GM23338 (cell line): Measurements from ENCODE around the gene DLG2. TPM values are rescaled to one million over a fixed set of nuclear protein-coding genes. Genes with fewer than 3 reads are reported as not detected.

Experiments
- ATAC-seq: fragments of 200-7000 bp; cut with Tn5 transposase; 3 replicates; pipeline ENCODE4 v1.9.1; 2020
- DNase-seq: peaks from one replicate; pipeline ENCODE4 v3.0.0-alpha.2; 2015; ENCODE audit warnings: low spot score
- H2AFZ ChIP-seq: fragments of 200-600 bp; sonication (generic); 2 replicates; pipeline ENCODE4 v1.8.0; 2016; ENCODE audit warnings: antibody characterized with exemption, mild to moderate bottlenecking, moderate library complexity
- H3F3A ChIP-seq: fragments of 200-600 bp; sonication (generic); replicated peaks from 2 replicates; pipeline ENCODE4 v1.8.0; 2017; ENCODE audit warnings: antibody characterized with exemption, mixed run types, low read depth
- H3K27ac ChIP-seq: fragments of 200-600 bp; sonication (generic); 2 replicates; pipeline ENCODE4 v1.6.1; 2016; ENCODE audit warnings: low read depth
- H3K27me3 ChIP-seq: fragments of 200-600 bp; sonication (generic); 2 replicates; pipeline ENCODE4 v1.8.0; 2016; ENCODE audit warnings: mild to moderate bottlenecking, mixed run types, moderate library complexity; ENCODE audit not compliant: insufficient read depth
- H3K36me3 ChIP-seq: fragments of 200-600 bp; sonication (generic); 2 replicates; pipeline ENCODE4 v1.8.0; 2016; ENCODE audit warnings: mild to moderate bottlenecking; ENCODE audit not compliant: insufficient read depth
- H3K4me1 ChIP-seq: fragments of 200-600 bp; sonication (generic); 2 replicates; pipeline ENCODE4 v1.8.0; 2016; ENCODE audit warnings: mild to moderate bottlenecking, moderate library complexity; ENCODE audit not compliant: insufficient read depth
- H3K4me2 ChIP-seq: fragments of 200-600 bp; sonication (generic); 2 replicates; pipeline ENCODE4 v1.7.1; 2017; ENCODE audit warnings: mixed run types
- H3K4me3 ChIP-seq: fragments of 200-600 bp; sonication (generic); 2 replicates; pipeline ENCODE4 v1.6.1; 2016; ENCODE audit warnings: mixed run types
- H3K79me2 ChIP-seq: fragments of 200-600 bp; sonication (generic); replicated peaks from 2 replicates; pipeline ENCODE4 v1.8.0; 2017; ENCODE audit warnings: mild to moderate bottlenecking; ENCODE audit not compliant: insufficient read depth
- H3K9me2 ChIP-seq: fragments of 200-600 bp; sonication (generic); 2 replicates; pipeline ENCODE4 v1.8.0; 2017; ENCODE audit not compliant: insufficient read depth
- H4K20me1 ChIP-seq: fragments of 200-600 bp; sonication (generic); replicated peaks from 2 replicates; pipeline ENCODE4 v1.8.0; 2017; ENCODE audit warnings: mild to moderate bottlenecking; ENCODE audit not compliant: insufficient read depth
- H3K27ac Mint-ChIP-seq: 2 replicates; pipeline ENCODE4 v1.8.0; 2020; ENCODE audit warnings: inconsistent platforms, mild to moderate bottlenecking, moderate library complexity, mixed read lengths
- H3K27me3 Mint-ChIP-seq: 3 replicates; pipeline ENCODE4 v1.8.0; 2022; ENCODE audit warnings: low read depth, mild to moderate bottlenecking, moderate library complexity, mixed read lengths, inconsistent platforms; ENCODE audit not compliant: insufficient read depth, poor library complexity
- H3K36me3 Mint-ChIP-seq: 3 replicates; pipeline ENCODE4 v1.8.0; 2021; ENCODE audit warnings: low read depth, mild to moderate bottlenecking, inconsistent platforms, moderate library complexity, mixed read lengths
- H3K4me1 Mint-ChIP-seq: 3 replicates; pipeline ENCODE4 v1.8.0; 2020; ENCODE audit warnings: mild to moderate bottlenecking, inconsistent platforms, mixed read lengths
- H3K4me3 Mint-ChIP-seq: 3 replicates; pipeline ENCODE4 v1.8.0; 2021; ENCODE audit warnings: moderate library complexity, mild to moderate bottlenecking, inconsistent platforms, mixed read lengths
- H3K9me3 Mint-ChIP-seq: 3 replicates; pipeline ENCODE4 v1.8.0; 2020; ENCODE audit warnings: moderate library complexity, mild to moderate bottlenecking, inconsistent platforms, mixed read lengths
- CREB1 ChIP-seq: fragments of 250-450 bp; sonication (Bioruptor Pico); IDR thresholded peaks from 2 replicates; pipeline ENCODE4 v1.5.0; 2020; ENCODE audit warnings: low read depth, mild to moderate bottlenecking, moderate library complexity
- EZH2 ChIP-seq: fragments of 200-600 bp; sonication (generic); IDR thresholded peaks from one replicate; pipeline ENCODE4 v1.8.0; 2017; ENCODE audit warnings: antibody characterized with exemption, mild to moderate bottlenecking, low read depth; ENCODE audit not compliant: unreplicated experiment
- EZH2phosphoT487 ChIP-seq: fragments of 200-600 bp; sonication (generic); IDR thresholded peaks from one replicate; pipeline ENCODE4 v1.8.1; 2018; ENCODE audit warnings: antibody characterized with exemption; ENCODE audit not compliant: unreplicated experiment
- JUNB ChIP-seq: IDR thresholded peaks from one replicate; pipeline ENCODE4 v1.6.1; 2016; ENCODE audit warnings: antibody characterized with exemption; ENCODE audit not compliant: unreplicated experiment
- NANOG ChIP-seq: IDR thresholded peaks from 2 replicates; pipeline ENCODE4 v1.6.1; 2016; ENCODE audit warnings: antibody characterized with exemption, borderline replicate concordance
- POLR2AphosphoS5 ChIP-seq: IDR thresholded peaks from 2 replicates; pipeline ENCODE4 v1.6.1; 2016; ENCODE audit warnings: antibody characterized with exemption, low read depth
- STAT1 ChIP-seq: IDR thresholded peaks from one replicate; pipeline ENCODE4 v1.6.1; 2016; ENCODE audit warnings: antibody characterized with exemption; ENCODE audit not compliant: unreplicated experiment
- ZNF114 ChIP-seq: fragments of 250-450 bp; sonication (Bioruptor Pico); IDR thresholded peaks from 2 replicates; pipeline ENCODE4 v1.5.0; 2020; ENCODE audit warnings: mild to moderate bottlenecking, moderate library complexity
- ZNF331 ChIP-seq: fragments of 250-450 bp; sonication (Bioruptor Pico); IDR thresholded peaks from 2 replicates; pipeline ENCODE4 v1.5.0; 2020; ENCODE audit warnings: low read depth, mild to moderate bottlenecking, moderate library complexity
- polyA plus RNA-seq: library from polyadenylated mRNA; unstranded; fragments of >200 nt; fragmentation: Nextera tagmentation; extraction: Ambion mirVana; gene quantifications from 2 replicates; pipeline ENCODE4 v1.2.1, GENCODE V29; 2016
- total RNA-seq: library from RNA; depleted of rRNA; stranded (reverse); fragments of >200 nt; shearing (Covaris generic); gene quantifications from 2 replicates; pipeline ENCODE4 v1.2.3, GENCODE V29; 2014
- TF ChIP-seq, protein P1 (sequence below): IDR thresholded peaks from 2 replicates; pipeline ENCODE4 v1.6.1; 2016; ENCODE audit warnings: antibody characterized with exemption
- TF ChIP-seq, protein P2 (sequence below): fragments of 250-450 bp; sonication (Bioruptor Pico); IDR thresholded peaks from 2 replicates; pipeline ENCODE4 v1.5.0; 2020; ENCODE audit warnings: mild to moderate bottlenecking, moderate library complexity
- TF ChIP-seq, protein P3 (sequence below): IDR thresholded peaks from one replicate; pipeline ENCODE4 v1.6.1; 2018; ENCODE audit warnings: antibody characterized with exemption; ENCODE audit not compliant: unreplicated experiment

Gene DLG2
- total and polyA plus RNA-seq, 2 experiments from 2014 or later: 19.8 to 21.5 TPM

DNA sequence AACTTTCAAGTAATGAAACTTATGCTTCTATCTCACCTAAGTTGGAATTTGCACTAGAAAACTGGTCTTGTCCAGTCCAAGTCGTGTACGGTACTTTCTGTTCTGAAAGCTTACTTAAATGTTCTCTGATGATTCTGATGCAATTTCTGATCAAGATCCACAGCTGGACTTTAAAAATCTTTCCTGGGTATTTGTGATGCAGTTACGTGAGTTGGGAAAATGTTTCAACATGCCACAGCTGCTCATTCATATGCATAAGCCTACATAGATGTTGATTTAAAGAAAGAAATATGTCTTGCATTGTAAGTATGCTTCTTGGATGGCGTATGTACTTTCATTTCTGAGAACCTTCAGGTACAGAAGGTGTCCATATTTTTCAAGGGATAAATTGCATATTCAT, 1847.3 kb downstream of the DLG2 start:
- H3K27ac ChIP-seq: no peak overlapping the region

DNA sequence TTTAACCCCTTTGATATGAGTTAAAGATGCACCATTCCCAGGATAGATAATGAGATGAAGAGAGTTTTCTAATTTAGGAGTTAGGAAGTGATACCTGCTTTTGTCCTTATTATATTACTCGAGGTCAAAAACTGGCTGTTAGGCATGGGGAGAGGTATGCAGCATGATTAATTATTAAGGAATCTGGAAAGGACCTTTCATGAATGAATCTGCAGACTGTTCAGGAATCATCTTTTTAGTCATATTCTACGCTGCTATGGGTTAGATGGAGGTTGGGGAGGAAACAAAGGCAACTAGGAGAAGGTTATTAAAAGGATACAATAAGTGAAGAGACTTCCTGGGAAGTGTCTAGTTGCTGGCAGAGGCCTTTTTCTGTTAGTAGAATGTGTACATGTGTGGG, 1848.5 kb downstream of the DLG2 start:
- Mint-ChIP-seq H3K36me3 (no peaks in the 10 kb centered on the region), H3K27me3 (peaks cover 2% of the 10 kb centered on the region), H3K27ac (no peak overlapping the region), H3K9me3 (no peaks in the 10 kb centered on the region), H3K4me1 (no peaks in the 10 kb centered on the region), H3K4me3 (no peak overlapping the region)
- ATAC-seq (no peak), DNase-seq (no peak)
- H3K79me2 ChIP-seq: no peaks in the 10 kb centered on the region
- no peaks in the 10 kb centered on the region for H3K27me3 ChIP-seq
- no peak overlapping the region for H3K27ac ChIP-seq
- no peaks in the 10 kb centered on the region for H4K20me1 ChIP-seq
- H3K4me2 ChIP-seq: no peak overlapping the region
- H3K4me3 ChIP-seq: no peak overlapping the region
- no peaks in the 10 kb centered on the region for H3K36me3 ChIP-seq
- H3K9me2 ChIP-seq: no peaks in the 10 kb centered on the region
- no peaks in the 10 kb centered on the region for H3K4me1 ChIP-seq
- H2AFZ ChIP-seq: no peak overlapping the region
- H3F3A ChIP-seq: no peaks in the 10 kb centered on the region
- TF ChIP-seq, protein P1, sequence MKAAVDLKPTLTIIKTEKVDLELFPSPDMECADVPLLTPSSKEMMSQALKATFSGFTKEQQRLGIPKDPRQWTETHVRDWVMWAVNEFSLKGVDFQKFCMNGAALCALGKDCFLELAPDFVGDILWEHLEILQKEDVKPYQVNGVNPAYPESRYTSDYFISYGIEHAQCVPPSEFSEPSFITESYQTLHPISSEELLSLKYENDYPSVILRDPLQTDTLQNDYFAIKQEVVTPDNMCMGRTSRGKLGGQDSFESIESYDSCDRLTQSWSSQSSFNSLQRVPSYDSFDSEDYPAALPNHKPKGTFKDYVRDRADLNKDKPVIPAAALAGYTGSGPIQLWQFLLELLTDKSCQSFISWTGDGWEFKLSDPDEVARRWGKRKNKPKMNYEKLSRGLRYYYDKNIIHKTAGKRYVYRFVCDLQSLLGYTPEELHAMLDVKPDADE: no peak
- TF ChIP-seq ZNF331 (no peak), NANOG (no peak), CREB1 (no peak), JUNB (no peak), EZH2phosphoT487 (no peak)
- TF ChIP-seq, protein P2, sequence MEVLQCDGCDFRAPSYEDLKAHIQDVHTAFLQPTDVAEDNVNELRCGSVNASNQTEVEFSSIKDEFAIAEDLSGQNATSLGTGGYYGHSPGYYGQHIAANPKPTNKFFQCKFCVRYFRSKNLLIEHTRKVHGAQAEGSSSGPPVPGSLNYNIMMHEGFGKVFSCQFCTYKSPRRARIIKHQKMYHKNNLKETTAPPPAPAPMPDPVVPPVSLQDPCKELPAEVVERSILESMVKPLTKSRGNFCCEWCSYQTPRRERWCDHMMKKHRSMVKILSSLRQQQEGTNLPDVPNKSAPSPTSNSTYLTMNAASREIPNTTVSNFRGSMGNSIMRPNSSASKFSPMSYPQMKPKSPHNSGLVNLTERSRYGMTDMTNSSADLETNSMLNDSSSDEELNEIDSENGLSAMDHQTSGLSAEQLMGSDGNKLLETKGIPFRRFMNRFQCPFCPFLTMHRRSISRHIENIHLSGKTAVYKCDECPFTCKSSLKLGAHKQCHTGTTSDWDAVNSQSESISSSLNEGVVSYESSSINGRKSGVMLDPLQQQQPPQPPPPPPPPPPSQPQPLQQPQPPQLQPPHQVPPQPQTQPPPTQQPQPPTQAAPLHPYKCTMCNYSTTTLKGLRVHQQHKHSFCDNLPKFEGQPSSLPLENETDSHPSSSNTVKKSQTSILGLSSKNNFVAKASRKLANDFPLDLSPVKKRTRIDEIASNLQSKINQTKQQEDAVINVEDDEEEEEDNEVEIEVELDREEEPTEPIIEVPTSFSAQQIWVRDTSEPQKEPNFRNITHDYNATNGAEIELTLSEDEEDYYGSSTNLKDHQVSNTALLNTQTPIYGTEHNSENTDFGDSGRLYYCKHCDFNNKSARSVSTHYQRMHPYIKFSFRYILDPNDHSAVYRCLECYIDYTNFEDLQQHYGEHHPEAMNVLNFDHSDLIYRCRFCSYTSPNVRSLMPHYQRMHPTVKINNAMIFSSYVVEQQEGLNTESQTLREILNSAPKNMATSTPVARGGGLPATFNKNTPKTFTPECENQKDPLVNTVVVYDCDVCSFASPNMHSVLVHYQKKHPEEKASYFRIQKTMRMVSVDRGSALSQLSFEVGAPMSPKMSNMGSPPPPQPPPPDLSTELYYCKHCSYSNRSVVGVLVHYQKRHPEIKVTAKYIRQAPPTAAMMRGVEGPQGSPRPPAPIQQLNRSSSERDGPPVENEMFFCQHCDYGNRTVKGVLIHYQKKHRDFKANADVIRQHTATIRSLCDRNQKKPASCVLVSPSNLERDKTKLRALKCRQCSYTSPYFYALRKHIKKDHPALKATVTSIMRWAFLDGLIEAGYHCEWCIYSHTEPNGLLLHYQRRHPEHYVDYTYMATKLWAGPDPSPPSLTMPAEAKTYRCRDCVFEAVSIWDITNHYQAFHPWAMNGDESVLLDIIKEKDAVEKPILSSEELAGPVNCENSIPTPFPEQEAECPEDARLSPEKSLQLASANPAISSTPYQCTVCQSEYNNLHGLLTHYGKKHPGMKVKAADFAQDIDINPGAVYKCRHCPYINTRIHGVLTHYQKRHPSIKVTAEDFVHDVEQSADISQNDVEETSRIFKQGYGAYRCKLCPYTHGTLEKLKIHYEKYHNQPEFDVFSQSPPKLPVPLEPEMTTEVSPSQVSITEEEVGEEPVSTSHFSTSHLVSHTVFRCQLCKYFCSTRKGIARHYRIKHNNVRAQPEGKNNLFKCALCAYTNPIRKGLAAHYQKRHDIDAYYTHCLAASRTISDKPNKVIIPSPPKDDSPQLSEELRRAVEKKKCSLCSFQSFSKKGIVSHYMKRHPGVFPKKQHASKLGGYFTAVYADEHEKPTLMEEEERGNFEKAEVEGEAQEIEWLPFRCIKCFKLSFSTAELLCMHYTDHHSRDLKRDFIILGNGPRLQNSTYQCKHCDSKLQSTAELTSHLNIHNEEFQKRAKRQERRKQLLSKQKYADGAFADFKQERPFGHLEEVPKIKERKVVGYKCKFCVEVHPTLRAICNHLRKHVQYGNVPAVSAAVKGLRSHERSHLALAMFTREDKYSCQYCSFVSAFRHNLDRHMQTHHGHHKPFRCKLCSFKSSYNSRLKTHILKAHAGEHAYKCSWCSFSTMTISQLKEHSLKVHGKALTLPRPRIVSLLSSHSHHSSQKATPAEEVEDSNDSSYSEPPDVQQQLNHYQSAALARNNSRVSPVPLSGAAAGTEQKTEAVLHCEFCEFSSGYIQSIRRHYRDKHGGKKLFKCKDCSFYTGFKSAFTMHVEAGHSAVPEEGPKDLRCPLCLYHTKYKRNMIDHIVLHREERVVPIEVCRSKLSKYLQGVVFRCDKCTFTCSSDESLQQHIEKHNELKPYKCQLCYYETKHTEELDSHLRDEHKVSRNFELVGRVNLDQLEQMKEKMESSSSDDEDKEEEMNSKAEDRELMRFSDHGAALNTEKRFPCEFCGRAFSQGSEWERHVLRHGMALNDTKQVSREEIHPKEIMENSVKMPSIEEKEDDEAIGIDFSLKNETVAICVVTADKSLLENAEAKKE (CRISPR knock-in tag): no peak
- TF ChIP-seq, protein P3, sequence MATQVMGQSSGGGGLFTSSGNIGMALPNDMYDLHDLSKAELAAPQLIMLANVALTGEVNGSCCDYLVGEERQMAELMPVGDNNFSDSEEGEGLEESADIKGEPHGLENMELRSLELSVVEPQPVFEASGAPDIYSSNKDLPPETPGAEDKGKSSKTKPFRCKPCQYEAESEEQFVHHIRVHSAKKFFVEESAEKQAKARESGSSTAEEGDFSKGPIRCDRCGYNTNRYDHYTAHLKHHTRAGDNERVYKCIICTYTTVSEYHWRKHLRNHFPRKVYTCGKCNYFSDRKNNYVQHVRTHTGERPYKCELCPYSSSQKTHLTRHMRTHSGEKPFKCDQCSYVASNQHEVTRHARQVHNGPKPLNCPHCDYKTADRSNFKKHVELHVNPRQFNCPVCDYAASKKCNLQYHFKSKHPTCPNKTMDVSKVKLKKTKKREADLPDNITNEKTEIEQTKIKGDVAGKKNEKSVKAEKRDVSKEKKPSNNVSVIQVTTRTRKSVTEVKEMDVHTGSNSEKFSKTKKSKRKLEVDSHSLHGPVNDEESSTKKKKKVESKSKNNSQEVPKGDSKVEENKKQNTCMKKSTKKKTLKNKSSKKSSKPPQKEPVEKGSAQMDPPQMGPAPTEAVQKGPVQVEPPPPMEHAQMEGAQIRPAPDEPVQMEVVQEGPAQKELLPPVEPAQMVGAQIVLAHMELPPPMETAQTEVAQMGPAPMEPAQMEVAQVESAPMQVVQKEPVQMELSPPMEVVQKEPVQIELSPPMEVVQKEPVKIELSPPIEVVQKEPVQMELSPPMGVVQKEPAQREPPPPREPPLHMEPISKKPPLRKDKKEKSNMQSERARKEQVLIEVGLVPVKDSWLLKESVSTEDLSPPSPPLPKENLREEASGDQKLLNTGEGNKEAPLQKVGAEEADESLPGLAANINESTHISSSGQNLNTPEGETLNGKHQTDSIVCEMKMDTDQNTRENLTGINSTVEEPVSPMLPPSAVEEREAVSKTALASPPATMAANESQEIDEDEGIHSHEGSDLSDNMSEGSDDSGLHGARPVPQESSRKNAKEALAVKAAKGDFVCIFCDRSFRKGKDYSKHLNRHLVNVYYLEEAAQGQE: no peak

More for the DNA sequence above, 1847.3 kb downstream of the DLG2 start:
- H3K9me3 Mint-ChIP-seq: no peaks in the 10 kb centered on the region
- Histone ChIP-seq H3K79me2 (no peaks in the 10 kb centered on the region), H2AFZ (no peak overlapping the region), H3K36me3 (no peaks in the 10 kb centered on the region), H3K4me1 (no peaks in the 10 kb centered on the region), H3K9me2 (no peaks in the 10 kb centered on the region), H4K20me1 (no peaks in the 10 kb centered on the region), H3K27me3 (no peaks in the 10 kb centered on the region), H3K4me2 (no peak overlapping the region), H3K4me3 (no peak overlapping the region), H3F3A (no peaks in the 10 kb centered on the region)
- H3K4me1 Mint-ChIP-seq: no peaks in the 10 kb centered on the region
- H3K27ac Mint-ChIP-seq: no peak overlapping the region
- peaks cover 2% of the 10 kb centered on the region for H3K27me3 Mint-ChIP-seq
- no peaks in the 10 kb centered on the region for H3K36me3 Mint-ChIP-seq
- ATAC-seq (no peak), DNase-seq (no peak)
- H3K4me3 Mint-ChIP-seq: no peak overlapping the region
- TF ChIP-seq EZH2 (no peak), CREB1 (no peak), STAT1 (no peak), EZH2phosphoT487 (no peak), ZNF331 (no peak), NANOG (no peak), ZNF114 (CRISPR knock-in tag) (no peak), POLR2AphosphoS5 (no peak), JUNB (no peak)
